Articular chondrocyte of knee joint (primary cell): ENCODE data around the gene FBH1. TPM values are rescaled to one million over a fixed set of nuclear protein-coding genes. Genes with fewer than 3 reads are reported as not detected.

Experiments
- total RNA-seq: library from RNA; depleted of rRNA; stranded (reverse); fragments of >200 nt; gene quantifications from 2 replicates; pipeline ENCODE4 v1.2.3, GENCODE V29; 2012

Gene FBH1
- total RNA-seq, result 72.2 and 81.1 TPM in 2 replicates

DNA sequence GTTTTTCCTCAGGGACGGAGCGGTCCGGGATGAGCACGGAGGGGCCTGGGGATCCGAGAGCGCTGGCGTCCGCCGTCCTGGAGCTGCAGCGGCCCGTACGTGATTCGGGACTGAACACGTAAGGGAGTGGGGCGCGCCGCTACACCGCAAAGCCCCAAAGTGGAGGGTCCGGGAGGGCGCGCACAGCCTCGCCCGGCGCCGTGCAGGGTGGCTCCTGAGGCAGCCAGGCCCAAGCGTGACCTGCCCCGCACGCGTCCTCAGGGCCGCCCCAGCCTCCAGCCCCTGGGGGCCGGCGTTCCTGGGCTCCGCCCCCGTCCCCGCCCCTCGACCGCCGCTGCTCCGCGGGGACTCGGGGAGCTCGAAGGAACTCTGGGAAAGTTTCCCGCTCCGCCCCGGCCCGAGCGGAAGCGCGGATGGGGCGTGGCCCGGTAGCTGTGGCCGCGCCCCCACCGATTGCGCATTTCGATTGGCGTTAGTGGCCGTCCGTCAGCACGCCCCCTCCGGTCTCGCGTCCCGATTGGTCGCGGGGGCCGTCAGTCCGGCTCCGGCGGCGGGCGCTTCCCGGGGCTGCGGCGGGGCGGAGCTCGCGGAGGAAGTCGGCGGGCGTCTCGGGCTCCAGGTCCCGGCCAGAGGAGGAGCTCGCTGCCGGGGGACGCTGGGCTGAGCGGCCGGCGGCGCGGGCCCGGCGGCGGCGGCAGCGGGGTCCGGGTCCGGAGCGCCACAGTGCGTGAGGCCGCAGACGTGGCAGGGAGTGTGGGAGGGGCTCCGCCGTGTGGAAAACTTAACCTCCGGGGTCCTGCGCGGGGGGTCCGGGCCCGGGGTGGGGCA lies at the start of gene FBH1, which contains the start of gene ANKRD16:
Gene FBH1 (plus strand): TSS at position 620 of the 828 bp plus-strand sequence. CDS start 103 bp downstream, at position 723.
Gene ANKRD16 (minus strand): TSS at position 270 of the 828 bp plus-strand sequence. CDS start 539 bp downstream, outside the sequence.

DNA sequence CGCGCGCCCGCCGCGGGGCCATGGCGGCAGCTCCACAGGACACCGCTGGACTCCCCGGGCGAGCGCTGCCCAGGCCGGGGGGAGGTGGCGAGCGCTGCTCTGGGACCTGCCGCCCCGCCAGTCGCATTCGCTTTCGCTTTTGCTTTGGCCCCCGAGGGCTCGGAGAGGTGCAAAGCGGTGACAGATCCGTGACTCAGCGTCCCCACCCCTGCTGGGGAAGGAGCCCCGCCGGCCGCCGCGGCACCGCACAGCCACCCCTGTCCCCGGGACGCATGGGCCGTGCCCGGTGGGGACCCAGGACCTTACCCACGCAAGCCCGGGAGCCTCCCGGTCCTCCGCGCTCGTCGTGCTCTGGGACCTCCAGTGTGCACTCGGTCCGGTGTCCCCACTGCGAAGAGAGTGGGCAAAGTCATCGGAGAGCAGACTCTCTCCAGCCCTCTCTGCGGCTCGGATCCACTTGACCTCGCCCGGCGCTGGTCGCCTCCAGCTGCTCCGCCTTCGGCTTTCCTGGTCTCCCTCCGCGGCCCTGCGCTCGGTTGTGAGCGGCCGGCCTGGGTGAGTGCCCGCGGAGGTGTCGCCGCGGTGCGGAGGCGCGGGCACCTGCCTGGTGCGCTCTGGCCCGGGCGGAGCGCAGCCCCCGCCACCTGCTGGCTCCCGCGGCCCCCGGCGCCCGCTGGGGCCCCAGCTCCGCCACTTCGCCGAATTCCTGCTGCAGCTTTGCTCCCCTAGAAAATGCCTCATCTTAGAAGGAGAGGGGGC lies 87.6 kb downstream of the FBH1 start, which contains the start of gene IL15RA:
Gene IL15RA (minus strand): TSS at position 73 of the 759 bp plus-strand sequence. CDS start 51 bp downstream, at position 22.

Other genes starting within 250 kb of the FBH1 start
- 10.4 and 10.5 TPM in 2 replicates for gene ASB13, start 223.6 kb upstream of the FBH1 start, total RNA-seq
- 93.6 and 107 TPM in 2 replicates for gene TASOR2, start 205.4 kb upstream of the FBH1 start, total RNA-seq
- 513 and 586 TPM in 2 replicates for gene GDI2, start 76.8 kb upstream of the FBH1 start, total RNA-seq
- gene ANKRD16, start 350 bp upstream of the FBH1 start, total RNA-seq, result 6.2 and 8.8 TPM in 2 replicates
- gene IL15RA, start 87.3 kb downstream of the FBH1 start, total RNA-seq, result 3.3 and 4.6 TPM in 2 replicates
- gene IL2RA, start 172.1 kb downstream of the FBH1 start, total RNA-seq, result not detected in 2 replicates
- 35.0 and 41.0 TPM in 2 replicates for gene RBM17, start 198.8 kb downstream of the FBH1 start, total RNA-seq